GM10266 (cell line): ENCODE results near the gene HEPN1.

Source experiments
- DNase-seq: peaks from one replicate; pipeline ENCODE4 v3.0.0; 2012; ENCODE audit errors: extremely low spot score
- TF ChIP-seq, protein P1 (sequence below): IDR thresholded peaks from 2 replicates; pipeline ENCODE4 v1.5.1; 2012; ENCODE audit warnings: mild to moderate bottlenecking, low read depth; ENCODE audit not compliant: control insufficient read depth, insufficient read depth; ENCODE audit errors: missing control alignments

The HEPN1 gene

DNA sequence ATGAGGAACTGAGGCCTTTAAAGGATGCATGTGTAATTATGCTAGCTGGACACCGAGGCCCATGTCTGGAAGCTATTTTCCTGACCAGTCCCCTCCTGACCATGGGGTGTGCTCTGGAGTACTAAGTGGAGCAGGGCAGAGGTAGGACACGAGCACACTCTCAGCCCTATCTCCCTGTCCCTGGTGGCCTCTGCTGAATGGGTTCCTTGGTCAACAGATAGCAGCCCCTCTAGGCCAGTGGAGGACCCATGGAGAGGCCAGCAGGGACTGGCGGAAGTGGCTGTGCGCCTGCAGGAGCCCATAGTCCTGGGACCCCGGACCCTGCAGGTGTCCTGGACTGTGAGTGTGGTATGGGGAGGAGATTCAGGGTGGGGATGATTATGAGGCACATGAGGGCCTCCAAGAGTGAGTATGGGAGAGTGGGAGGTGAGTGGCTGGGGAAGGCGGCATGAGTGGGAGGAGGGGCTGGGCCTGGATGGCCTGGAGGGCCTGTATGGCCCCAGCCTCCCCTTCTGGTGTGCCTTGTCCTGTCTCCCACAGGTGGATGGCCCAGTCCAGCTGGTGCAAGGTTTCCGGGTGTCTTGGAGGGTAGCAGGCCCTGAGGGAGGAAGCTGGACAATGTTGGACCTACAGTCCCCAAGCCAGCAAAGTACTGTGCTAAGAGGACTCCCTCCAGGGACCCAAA, 44.3 kb upstream of the HEPN1 start:
- TF ChIP-seq, protein P1, sequence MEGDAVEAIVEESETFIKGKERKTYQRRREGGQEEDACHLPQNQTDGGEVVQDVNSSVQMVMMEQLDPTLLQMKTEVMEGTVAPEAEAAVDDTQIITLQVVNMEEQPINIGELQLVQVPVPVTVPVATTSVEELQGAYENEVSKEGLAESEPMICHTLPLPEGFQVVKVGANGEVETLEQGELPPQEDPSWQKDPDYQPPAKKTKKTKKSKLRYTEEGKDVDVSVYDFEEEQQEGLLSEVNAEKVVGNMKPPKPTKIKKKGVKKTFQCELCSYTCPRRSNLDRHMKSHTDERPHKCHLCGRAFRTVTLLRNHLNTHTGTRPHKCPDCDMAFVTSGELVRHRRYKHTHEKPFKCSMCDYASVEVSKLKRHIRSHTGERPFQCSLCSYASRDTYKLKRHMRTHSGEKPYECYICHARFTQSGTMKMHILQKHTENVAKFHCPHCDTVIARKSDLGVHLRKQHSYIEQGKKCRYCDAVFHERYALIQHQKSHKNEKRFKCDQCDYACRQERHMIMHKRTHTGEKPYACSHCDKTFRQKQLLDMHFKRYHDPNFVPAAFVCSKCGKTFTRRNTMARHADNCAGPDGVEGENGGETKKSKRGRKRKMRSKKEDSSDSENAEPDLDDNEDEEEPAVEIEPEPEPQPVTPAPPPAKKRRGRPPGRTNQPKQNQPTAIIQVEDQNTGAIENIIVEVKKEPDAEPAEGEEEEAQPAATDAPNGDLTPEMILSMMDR = no peak
- DNase-seq = no peak

DNA sequence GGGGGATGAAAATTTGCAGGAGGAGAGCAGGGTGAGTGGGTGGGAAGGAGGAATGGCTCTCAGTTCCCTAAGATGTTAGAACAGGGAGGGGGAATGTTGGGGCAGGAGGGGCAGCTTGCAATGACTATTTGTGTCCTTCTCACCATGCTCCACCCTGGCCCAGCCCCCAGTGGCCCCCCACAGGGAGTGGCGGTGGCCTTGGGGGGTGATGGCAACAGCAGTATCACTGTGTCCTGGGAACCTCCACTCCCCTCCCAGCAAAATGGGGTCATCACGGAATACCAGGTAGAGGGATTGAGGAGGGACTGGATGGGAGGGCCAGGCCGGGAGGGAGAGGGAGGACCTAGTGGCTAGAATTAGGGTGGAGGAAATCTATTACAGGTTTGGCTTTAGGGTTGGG, 43.6 kb upstream of the HEPN1 start:
- TF ChIP-seq, protein P1 = no peak
- no peak for DNase-seq

DNA sequence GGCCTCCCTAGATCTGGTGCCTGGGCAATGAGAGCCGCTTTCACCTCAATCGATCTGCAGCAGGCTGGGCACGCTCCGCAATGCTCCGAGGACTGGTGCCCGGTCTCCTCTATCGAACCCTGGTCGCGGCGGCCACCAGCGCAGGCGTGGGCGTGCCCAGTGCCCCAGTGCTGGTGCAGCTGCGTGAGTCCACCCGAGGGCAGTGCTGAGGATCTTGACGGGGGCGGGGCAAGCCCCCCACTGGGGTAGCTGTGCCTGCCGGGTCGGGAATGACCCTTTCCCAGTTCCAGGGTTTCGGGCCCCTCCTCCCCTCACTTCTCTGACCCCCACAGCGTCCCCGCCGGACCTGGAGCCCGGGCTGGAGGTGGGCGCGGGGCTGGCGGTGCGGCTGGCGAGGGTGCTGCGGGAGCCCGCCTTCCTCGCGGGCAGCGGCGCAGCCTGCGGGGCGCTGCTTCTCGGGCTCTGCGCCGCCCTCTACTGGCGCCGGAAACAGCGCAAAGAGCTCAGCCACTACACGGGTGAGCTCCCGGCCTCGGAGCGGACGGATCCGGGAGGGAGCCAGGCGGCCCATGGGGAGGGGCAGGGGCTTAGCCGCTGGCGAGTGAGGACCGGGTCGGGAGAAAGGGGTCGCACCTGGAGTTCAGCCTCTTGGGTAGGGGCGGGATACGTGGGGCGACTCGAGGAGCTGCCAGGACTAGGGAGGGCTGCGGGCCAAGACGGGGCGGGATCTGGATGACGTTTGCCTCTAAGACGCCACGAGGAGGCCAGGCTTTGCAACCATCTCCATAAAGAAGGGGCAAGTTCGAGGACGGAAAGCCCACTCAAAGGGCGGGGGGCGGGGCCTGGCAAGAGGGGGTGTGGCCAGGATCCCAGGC, 42.9 kb upstream of the HEPN1 start:
- TF ChIP-seq, protein P1 = peak; percentile 87
- DNase-seq = peak; percentile 90

DNA sequence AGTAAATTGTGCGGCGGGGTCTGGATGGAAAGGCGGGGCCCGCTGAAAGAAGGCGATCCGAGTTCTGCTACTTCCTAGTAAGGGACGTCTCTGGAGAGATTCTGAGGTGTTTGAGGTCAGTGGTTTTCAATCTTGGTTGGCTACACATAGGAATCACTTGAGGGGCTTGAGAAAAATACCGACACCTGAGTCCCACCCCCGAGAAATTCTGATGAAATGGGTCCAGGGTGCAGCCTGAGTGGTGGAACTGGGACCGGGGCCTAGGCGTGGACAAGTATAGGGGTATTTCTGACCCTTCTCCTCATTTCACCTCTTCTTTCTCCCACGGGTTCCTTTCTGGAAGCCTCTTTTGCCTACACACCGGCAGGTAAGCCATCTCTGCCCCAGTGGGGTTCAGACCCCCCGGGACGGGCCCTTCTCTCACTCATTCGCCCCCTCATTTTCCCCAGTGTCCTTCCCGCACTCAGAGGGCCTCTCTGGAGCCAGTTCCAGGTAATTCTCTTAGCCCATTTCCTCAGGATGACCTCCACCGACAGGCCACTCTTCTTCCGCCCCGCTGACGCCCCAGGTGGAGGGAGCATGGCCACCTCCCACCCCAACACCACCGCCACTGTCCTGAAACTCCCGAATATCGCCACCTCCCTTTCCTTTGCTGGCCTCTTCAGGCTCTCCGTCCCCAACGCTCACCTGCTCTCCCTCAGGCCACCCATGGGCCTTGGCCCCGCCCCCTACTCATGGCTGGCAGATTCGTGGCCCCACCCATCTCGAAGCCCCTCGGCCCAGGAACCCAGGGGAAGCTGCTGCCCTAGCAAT, 42.0 kb upstream of the HEPN1 start:
- TF ChIP-seq, protein P1 = no peak
- DNase-seq = no peak

DNA sequence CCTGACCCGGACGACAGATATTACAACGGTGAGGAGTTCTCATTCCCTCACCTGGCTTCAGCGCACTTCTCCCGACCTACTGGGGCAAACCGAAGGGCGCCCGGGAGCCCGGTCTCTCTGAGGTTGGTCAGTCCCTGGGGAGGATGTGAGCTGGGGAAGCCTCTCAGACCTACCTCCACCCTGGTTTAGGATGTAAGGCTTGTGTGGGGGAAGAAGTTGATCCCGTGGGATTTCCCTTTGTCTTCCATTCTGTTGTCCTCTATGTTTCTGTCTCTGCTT, 41.5 kb upstream of the HEPN1 start:
- TF ChIP-seq, protein P1 = no peak
- DNase-seq = no peak

DNA sequence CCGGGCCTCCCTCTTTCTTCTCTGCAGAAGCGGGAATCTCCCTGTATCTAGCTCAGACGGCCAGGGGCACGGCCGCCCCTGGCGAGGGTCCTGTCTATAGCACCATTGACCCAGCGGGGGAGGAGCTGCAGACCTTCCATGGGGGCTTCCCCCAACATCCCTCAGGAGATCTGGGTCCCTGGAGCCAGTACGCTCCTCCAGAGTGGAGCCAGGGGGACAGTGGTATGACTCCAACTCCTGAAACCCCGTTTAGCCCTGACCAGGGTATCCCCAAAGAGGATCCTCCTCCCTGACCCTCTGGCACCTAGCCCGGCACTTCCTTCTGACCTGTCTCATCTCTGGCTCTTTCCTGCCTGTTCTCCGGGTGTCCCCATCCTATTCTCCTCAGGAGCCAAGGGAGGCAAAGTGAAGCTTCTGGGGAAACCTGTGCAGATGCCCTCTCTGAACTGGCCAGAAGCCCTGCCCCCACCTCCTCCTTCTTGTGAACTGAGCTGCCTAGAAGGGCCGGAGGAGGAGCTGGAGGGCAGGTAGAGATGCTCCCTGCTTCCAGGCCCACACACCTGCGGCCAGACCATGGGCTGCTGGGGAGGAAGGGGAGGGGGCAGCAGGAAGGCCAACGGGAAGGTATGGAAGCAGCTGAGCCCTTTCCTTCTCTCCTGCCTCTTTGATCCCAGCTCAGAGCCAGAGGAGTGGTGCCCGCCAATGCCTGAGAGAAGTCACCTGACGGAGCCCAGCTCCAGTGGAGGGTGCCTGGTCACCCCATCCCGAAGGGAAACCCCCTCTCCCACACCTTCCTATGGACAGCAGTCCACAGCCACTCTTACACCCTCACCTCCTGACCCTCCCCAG, 40.9 kb upstream of the HEPN1 start:
- TF ChIP-seq, protein P1 = no peak
- DNase-seq = no peak
